Measurements from ENCODE around the gene STX8. TPM values are rescaled to one million over a fixed set of nuclear protein-coding genes. Genes with fewer than 3 reads are reported as not detected.
"Not testable (repeated sequence)": the region's sequence is repeated elsewhere in the genome, so short reads cannot be mapped to it uniquely, and the experiment has no call there.

Gene STX8, protein sequence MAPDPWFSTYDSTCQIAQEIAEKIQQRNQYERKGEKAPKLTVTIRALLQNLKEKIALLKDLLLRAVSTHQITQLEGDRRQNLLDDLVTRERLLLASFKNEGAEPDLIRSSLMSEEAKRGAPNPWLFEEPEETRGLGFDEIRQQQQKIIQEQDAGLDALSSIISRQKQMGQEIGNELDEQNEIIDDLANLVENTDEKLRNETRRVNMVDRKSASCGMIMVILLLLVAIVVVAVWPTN
- 10 to 100 TPM; 59.6 to 71.5 TPM for total RNA-seq

DNA sequence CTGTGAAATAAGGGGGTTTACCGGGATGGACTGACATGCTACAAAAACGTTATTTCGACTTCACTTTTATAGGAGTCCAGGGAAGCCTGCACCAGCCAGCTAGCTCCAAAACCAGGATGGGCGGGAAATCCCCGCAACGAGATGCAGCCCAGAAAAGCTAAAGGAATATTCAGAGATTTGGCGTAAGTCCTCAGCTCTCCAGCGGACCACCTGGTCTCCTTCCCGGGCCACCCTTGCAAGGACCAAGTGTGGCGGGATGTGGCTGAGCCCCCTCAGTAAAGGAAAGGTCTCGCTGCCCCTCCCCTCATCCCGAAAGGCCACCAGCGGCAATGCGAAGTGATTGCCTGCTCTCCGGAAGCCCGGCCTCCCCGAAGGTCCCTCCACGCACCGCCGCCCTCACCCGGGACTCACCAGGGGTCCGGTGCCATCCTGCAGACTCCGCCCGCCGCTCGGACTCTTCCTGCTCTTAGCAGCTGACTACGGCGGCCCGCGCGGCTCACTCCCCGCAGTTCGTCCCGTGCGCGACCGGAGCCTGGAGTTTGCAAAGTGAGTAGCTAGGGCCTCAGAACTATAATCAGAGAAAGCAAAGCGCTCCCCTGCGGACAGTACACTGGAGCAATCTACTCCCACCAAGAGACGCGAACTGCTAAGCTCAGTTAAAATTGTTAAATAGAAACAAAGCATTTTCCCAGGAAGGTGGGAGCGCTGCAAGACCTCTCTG, at the start of gene STX8:
TSS of gene STX8 (minus strand) at position 440 of the 721 bp plus-strand sequence. CDS start at position 428, 12 bp downstream.
- Mint-ChIP-seq H3K4me1 (ENCODE audit: low read depth) (peaks cover 11% of the 10 kb centered on the region), H3K27me3 (no peaks in the 10 kb centered on the region), H3K27ac (peak within 1 kb of the TSS; percentile 71), H3K36me3 (ENCODE audit: low read depth) (no peaks in the 10 kb centered on the region), H3K4me3 (peak within 1 kb of the TSS; percentile 83), H3K9me3 (no peaks in the 10 kb centered on the region)
- TF ChIP-seq, protein P1, sequence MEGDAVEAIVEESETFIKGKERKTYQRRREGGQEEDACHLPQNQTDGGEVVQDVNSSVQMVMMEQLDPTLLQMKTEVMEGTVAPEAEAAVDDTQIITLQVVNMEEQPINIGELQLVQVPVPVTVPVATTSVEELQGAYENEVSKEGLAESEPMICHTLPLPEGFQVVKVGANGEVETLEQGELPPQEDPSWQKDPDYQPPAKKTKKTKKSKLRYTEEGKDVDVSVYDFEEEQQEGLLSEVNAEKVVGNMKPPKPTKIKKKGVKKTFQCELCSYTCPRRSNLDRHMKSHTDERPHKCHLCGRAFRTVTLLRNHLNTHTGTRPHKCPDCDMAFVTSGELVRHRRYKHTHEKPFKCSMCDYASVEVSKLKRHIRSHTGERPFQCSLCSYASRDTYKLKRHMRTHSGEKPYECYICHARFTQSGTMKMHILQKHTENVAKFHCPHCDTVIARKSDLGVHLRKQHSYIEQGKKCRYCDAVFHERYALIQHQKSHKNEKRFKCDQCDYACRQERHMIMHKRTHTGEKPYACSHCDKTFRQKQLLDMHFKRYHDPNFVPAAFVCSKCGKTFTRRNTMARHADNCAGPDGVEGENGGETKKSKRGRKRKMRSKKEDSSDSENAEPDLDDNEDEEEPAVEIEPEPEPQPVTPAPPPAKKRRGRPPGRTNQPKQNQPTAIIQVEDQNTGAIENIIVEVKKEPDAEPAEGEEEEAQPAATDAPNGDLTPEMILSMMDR (IDR thresholded peaks at IDR 0.05) = no peak
- ChIA-PET POLR2A (no interaction called here), CTCF (interaction anchor here (1.5 to 5.0 kb wide), 5 partner anchors 9 to 100 kb away, joined by 3 to 28 read pairs (median 16); no protein-coding TSS in a partner anchor)
- peak; percentile 91 for DNase-seq
- ATAC-seq = peak; percentile 79
- intact Hi-C loops (cut with micrococcal nuclease) = no loop called here

DNA sequence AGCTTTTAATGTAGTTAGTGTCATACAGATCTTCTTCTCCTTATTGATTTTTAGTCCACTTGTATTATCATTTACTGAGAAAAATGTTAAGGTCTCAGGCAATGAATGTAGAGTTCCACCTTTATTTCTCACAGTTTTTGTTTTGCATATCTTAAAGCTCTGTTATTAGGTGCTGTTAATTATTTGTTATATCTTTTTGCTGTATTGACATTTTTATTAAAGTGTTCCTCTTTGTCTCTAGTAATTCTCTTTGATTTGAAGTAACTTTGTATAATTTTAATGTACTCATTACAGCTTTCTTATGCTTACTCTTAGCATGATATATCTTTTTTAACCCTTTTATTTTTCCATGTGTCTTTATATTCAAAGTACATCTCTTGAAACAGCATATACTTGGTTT, 47.3 kb upstream of the STX8 start:
- ChIA-PET POLR2A (no interaction called here), CTCF (no interaction called here)
- H3K36me3 Mint-ChIP-seq (ENCODE audit: low read depth) = peaks cover 2% of the 10 kb centered on the region
- peaks cover 3% of the 10 kb centered on the region for H3K27me3 Mint-ChIP-seq
- H3K4me3 Mint-ChIP-seq = no peak overlapping the region
- peaks cover 23% of the 10 kb centered on the region for H3K9me3 Mint-ChIP-seq
- no peak for DNase-seq
- intact Hi-C loops (cut with micrococcal nuclease) = no loop called here
- ATAC-seq = no peak
- no peak overlapping the region for H3K27ac Mint-ChIP-seq
- H3K4me1 Mint-ChIP-seq (ENCODE audit: low read depth) = no peaks in the 10 kb centered on the region
- TF ChIP-seq, protein P1 (IDR thresholded peaks at IDR 0.05) = no peak

DNA sequence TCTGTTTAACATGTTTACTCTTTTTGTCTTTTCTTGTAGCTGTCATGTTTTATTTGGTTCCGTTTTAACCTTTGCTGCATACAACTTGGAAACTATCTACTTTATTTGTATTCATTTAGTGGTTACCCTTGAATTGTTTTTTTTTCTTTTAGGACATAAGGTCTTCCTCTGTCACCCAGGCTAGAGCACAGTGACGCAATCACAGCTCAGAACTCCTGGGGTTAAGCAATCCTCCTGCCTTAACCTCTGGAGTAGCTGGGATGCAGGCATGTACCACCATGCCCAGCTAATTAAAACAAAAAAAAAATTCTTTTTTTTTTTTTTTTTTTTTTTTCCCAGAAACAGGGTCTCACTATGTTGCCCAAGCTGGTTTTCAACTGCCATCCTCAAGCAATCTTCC, 39.9 kb upstream of the STX8 start:
- H3K9me3 Mint-ChIP-seq = no peaks in the 10 kb centered on the region
- intact Hi-C loops (cut with micrococcal nuclease) = no loop called here
- DNase-seq (no peak), ATAC-seq (no peak)
- TF ChIP-seq, protein P1 (IDR thresholded peaks at IDR 0.05) = no peak
- peaks cover 5% of the 10 kb centered on the region for H3K27me3 Mint-ChIP-seq
- POLR2A ChIA-PET = no interaction called here
- CTCF ChIA-PET = no interaction called here
- no peak overlapping the region for H3K27ac Mint-ChIP-seq
- no peak overlapping the region for H3K4me3 Mint-ChIP-seq
- no peaks in the 10 kb centered on the region for H3K4me1 Mint-ChIP-seq (ENCODE audit: low read depth)
- H3K36me3 Mint-ChIP-seq (ENCODE audit: low read depth) = no peaks in the 10 kb centered on the region

DNA sequence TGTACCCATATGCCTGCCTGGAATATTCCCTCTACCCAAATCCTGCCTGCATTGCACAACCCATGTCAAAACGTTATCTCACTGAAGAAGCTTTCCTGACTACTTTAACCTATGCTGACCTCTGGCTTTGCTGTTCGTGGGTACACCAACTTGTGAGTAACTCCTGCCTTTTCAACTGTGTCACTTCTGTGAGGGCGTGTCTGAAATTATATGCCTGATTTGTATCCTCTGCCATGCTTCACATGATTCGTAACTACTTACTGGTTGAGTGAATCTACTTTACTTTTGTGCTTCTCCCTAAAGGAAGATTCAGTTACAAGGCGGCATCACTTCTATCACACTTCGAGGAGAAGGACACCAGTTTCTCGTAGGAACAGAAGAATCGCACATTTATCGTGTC, 36.4 kb upstream of the STX8 start:
- H3K4me3 Mint-ChIP-seq = no peak overlapping the region
- no peaks in the 10 kb centered on the region for H3K4me1 Mint-ChIP-seq (ENCODE audit: low read depth)
- H3K27me3 Mint-ChIP-seq = peaks cover 7% of the 10 kb centered on the region
- H3K36me3 Mint-ChIP-seq (ENCODE audit: low read depth) = no peaks in the 10 kb centered on the region
- no peaks in the 10 kb centered on the region for H3K9me3 Mint-ChIP-seq
- H3K27ac Mint-ChIP-seq = no peak overlapping the region
- POLR2A ChIA-PET = no interaction called here
- CTCF ChIA-PET = interaction anchor here (1.2 kb wide), 1 partner anchor 35 kb away, joined by 3 read pairs; the partner anchor contains the start of gene CFAP52
- TF ChIP-seq, protein P1 (IDR thresholded peaks at IDR 0.05) = no peak
- DNase-seq (no peak), ATAC-seq (no peak)
- intact Hi-C loops (cut with micrococcal nuclease) = no loop called here

DNA sequence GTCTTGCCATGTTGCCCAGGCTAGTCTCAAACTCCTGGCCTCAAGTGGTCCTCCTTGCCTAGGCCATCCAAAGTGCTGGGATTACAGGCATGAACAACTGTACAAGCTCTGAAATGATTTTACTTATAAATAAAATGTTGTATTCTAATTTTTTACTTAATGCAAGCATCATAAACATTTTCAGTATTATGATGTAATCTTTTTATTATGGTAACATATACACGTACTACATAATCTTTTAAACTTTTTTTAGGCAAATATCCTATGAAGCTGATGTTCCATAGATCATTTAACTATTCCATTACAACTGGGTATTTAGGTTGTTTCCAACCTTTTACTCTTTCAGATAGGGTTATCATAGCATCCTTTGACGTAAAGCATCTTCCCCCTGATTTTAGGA, 35.9 kb upstream of the STX8 start:
- ATAC-seq (no peak), DNase-seq (no peak)
- TF ChIP-seq, protein P1 (IDR thresholded peaks at IDR 0.05) = no peak
- no peak overlapping the region for H3K4me3 Mint-ChIP-seq
- H3K4me1 Mint-ChIP-seq (ENCODE audit: low read depth) = no peaks in the 10 kb centered on the region
- no peaks in the 10 kb centered on the region for H3K9me3 Mint-ChIP-seq
- ChIA-PET CTCF (interaction anchor here (1.2 kb wide), 1 partner anchor 35 kb away, joined by 3 read pairs; the partner anchor contains the start of gene CFAP52), POLR2A (no interaction called here)
- intact Hi-C loops (cut with micrococcal nuclease) = no loop called here
- no peaks in the 10 kb centered on the region for H3K36me3 Mint-ChIP-seq (ENCODE audit: low read depth)
- peaks cover 7% of the 10 kb centered on the region for H3K27me3 Mint-ChIP-seq
- H3K27ac Mint-ChIP-seq = no peak overlapping the region

DNA sequence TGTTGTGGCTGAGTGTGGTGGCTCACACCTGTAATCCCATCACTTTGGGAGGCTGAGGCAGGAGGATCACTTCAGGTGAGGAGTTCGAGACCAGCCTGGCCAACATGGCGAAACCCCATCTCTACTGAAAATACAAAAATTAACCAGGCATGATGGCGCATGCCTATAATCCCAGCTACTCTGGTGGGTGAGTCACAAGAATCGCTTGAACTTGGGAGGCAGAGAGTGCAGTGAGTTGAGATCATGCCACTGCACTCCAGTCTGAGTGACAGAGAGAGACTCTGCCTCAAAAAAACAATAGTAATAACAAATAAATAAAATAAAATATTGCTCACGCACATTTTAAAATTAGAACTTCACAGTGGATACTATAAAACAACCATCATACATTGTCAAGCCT, 31.4 kb upstream of the STX8 start:
- H3K27ac Mint-ChIP-seq; H3K4me3 Mint-ChIP-seq; POLR2A ChIA-PET; H3K4me1 Mint-ChIP-seq (ENCODE audit: low read depth); CTCF ChIA-PET; DNase-seq; H3K9me3 Mint-ChIP-seq; H3K36me3 Mint-ChIP-seq (ENCODE audit: low read depth); ATAC-seq; intact Hi-C loops (cut with micrococcal nuclease): not testable (repeated sequence)
- H3K27me3 Mint-ChIP-seq = peaks cover 15% of the 10 kb centered on the region

Data from activated CD8-positive, alpha-beta T cell treated with anti-CD3 and anti-CD28 coated beads for 36 hours (primary cell).